Measurements from ENCODE around the gene PCED1B. TPM values are rescaled to one million over a fixed set of nuclear protein-coding genes. Genes with fewer than 3 reads are reported as not detected.

PCED1B gene
- total and polyA plus RNA-seq, 2 donors (not counting 1 experiment from before 2014, with no cell fraction given) = 26.2 to 45.8 TPM

- H3K27me3 ChIP-seq (replicated peaks in 1 of 4; ENCODE audit: control extremely low read depth in 1 of 4, control insufficient read depth in 3 of 4, insufficient read depth in 4 of 4, low read length in 3 of 4) = no peaks in the 10 kb centered on the region
- no peak overlapping the region for H3K27ac Mint-ChIP-seq
- CTCF ChIA-PET = interaction anchor here (1.4 kb wide), 1 partner anchor 196 kb away, joined by 3 read pairs; no protein-coding TSS in a partner anchor
Measured at GRCh38 chr12:47111854-47112253, 32.4 kb downstream of the PCED1B start.

GRCh38 chr12:47112679-47113078, 33.3 kb downstream of the PCED1B start:
- Histone ChIP-seq H3K36me3 (replicated peaks in 1 of 2; ENCODE audit: control extremely low read depth in 1 of 2, control insufficient read depth in 1 of 2, extremely low read depth in 1 of 2, insufficient read depth in 2 of 2, low read length in 1 of 2) (peaks cover 0 to 4% of the 10 kb centered on the region in 2 experiments), H4K20me1 (ENCODE audit: control insufficient read depth, insufficient read depth, low read length, poor library complexity, severe bottlenecking) (no peaks in the 10 kb centered on the region), H3K27ac (ENCODE audit: low read length in 2 of 2) (no peak overlapping the region), H3K9me3 (ENCODE audit: control extremely low read depth in 1 of 3, control insufficient read depth in 2 of 3, insufficient read depth in 1 of 3, low read length in 2 of 3) (no peaks in the 10 kb centered on the region), H3K9ac (ENCODE audit: low read length) (no peak overlapping the region), H3K4me2 (replicated peaks; ENCODE audit: low read depth, low read length, poor library complexity, severe bottlenecking) (no peak overlapping the region), H3K4me1 (ENCODE audit: control insufficient read depth in 2 of 2, insufficient read depth in 2 of 2, low read length in 2 of 2) (no peaks in the 10 kb centered on the region), H3K27me3 (replicated peaks in 1 of 4; ENCODE audit: control extremely low read depth in 1 of 4, control insufficient read depth in 3 of 4, insufficient read depth in 4 of 4, low read length in 3 of 4) (no peaks in the 10 kb centered on the region), H3K79me2 (ENCODE audit: control insufficient read depth, insufficient read depth, low read length) (no peaks in the 10 kb centered on the region), H2AFZ (ENCODE audit: insufficient read depth, low read depth, low read length, poor library complexity, severe bottlenecking) (no peak overlapping the region), H3K4me3 (ENCODE audit: control extremely low read depth in 1 of 5, extremely low read depth in 1 of 5, insufficient read depth in 1 of 5, low read depth in 2 of 5, low read length in 4 of 5) (no peak overlapping the region)
- DNase-seq = no peak
- CTCF ChIA-PET = interaction anchor here (1.4 kb wide), 1 partner anchor 195 kb away, joined by 3 read pairs; no protein-coding TSS in a partner anchor
- no peak for ATAC-seq (ENCODE audit: low read depth)
- 100% methylated on average over 1 of the region's 2 CpGs for WGBS (ENCODE audit: insufficient coverage)
- no peaks in the 10 kb centered on the region for H3K4me1 Mint-ChIP-seq
- no peaks in the 10 kb centered on the region for H3K9me3 Mint-ChIP-seq (ENCODE audit: insufficient read depth)
- H3K4me3 Mint-ChIP-seq = no peak overlapping the region
- no peak for TF ChIP-seq CTCF (IDR thresholded peaks at IDR 0.05)
- TF ChIP-seq EZH2 (IDR thresholded peaks at IDR 0.05; ENCODE audit: borderline replicate concordance, insufficient read depth, low read depth, low read length, poor library complexity, severe bottlenecking) = no peak
- no peak overlapping the region for H3K27ac Mint-ChIP-seq
- no peaks in the 10 kb centered on the region for H3K27me3 Mint-ChIP-seq
- intact Hi-C loops (cut with micrococcal nuclease) = no loop called here
- POLR2A ChIA-PET = no interaction called here

More at GRCh38 chr12:47111854-47112253, 32.4 kb downstream of the PCED1B start:
- no peaks in the 10 kb centered on the region for H3K27me3 Mint-ChIP-seq
- H3K9me3 ChIP-seq (ENCODE audit: control extremely low read depth in 1 of 3, control insufficient read depth in 2 of 3, insufficient read depth in 1 of 3, low read length in 2 of 3) = no peaks in the 10 kb centered on the region
- ATAC-seq (ENCODE audit: low read depth) (no peak), DNase-seq (no peak)
- H3K36me3 ChIP-seq (replicated peaks in 1 of 2; ENCODE audit: control extremely low read depth in 1 of 2, control insufficient read depth in 1 of 2, extremely low read depth in 1 of 2, insufficient read depth in 2 of 2, low read length in 1 of 2) = peaks cover 0 to 8% of the 10 kb centered on the region in 2 experiments
- H3K4me2 ChIP-seq (replicated peaks; ENCODE audit: low read depth, low read length, poor library complexity, severe bottlenecking) = no peak overlapping the region
- H3K4me1 ChIP-seq (ENCODE audit: control insufficient read depth in 2 of 2, insufficient read depth in 2 of 2, low read length in 2 of 2) = no peaks in the 10 kb centered on the region
- no peak overlapping the region for H3K4me3 Mint-ChIP-seq
- no peaks in the 10 kb centered on the region for H3K4me1 Mint-ChIP-seq
- POLR2A ChIA-PET = no interaction called here
- no peak overlapping the region for H3K9ac ChIP-seq (ENCODE audit: low read length)
- no peak overlapping the region for H2AFZ ChIP-seq (ENCODE audit: insufficient read depth, low read depth, low read length, poor library complexity, severe bottlenecking)
- H3K4me3 ChIP-seq (ENCODE audit: control extremely low read depth in 1 of 5, extremely low read depth in 1 of 5, insufficient read depth in 1 of 5, low read depth in 2 of 5, low read length in 4 of 5) = no peak overlapping the region
- no peak overlapping the region for H3K27ac ChIP-seq (ENCODE audit: low read length in 2 of 2)
- H4K20me1 ChIP-seq (ENCODE audit: control insufficient read depth, insufficient read depth, low read length, poor library complexity, severe bottlenecking) = no peaks in the 10 kb centered on the region
- TF ChIP-seq EZH2 (IDR thresholded peaks at IDR 0.05; ENCODE audit: borderline replicate concordance, insufficient read depth, low read depth, low read length, poor library complexity, severe bottlenecking) (no peak), CTCF (IDR thresholded peaks at IDR 0.05) (no peak)
- WGBS (ENCODE audit: insufficient coverage) = no CpG with 5 or more reads among the region's 6 CpGs
- intact Hi-C loops (cut with micrococcal nuclease) = no loop called here
- no peaks in the 10 kb centered on the region for H3K79me2 ChIP-seq (ENCODE audit: control insufficient read depth, insufficient read depth, low read length)
- no peaks in the 10 kb centered on the region for H3K9me3 Mint-ChIP-seq (ENCODE audit: insufficient read depth)
